ENCODE results near the gene HNRNPA2B1. TPM values are rescaled to one million over a fixed set of nuclear protein-coding genes. Genes with fewer than 3 reads are reported as not detected.
"Not testable (repeated sequence)": the region's sequence is repeated elsewhere in the genome, so short reads cannot be mapped to it uniquely, and the experiment has no call there.

Gene HNRNPA2B1
- total RNA-seq, 2 donors from 2014 or later, result 185 to 189 TPM

GRCh38 chr7:26149391-26149977, 51.1 kb downstream of the HNRNPA2B1 start:
- H3K27ac ChIP-seq, result no peak overlapping the region
- 97% methylated on average over 1 of the region's 1 CpG for WGBS
- H3K36me3 ChIP-seq, result no peaks in the 10 kb centered on the region
- no peaks in the 10 kb centered on the region for H3K27me3 ChIP-seq (replicated peaks; ENCODE audit: insufficient read depth)
- no peaks in the 10 kb centered on the region for H3K9me3 ChIP-seq
- no peak for DNase-seq (ENCODE audit: low spot score)
- H3K4me3 ChIP-seq, result no peak overlapping the region
- H3K4me1 ChIP-seq (replicated peaks), result no peaks in the 10 kb centered on the region
- intact Hi-C loops (cut with DNase I), result no loop called here
- TF ChIP-seq POLR2A (IDR thresholded peaks at IDR 0.05) (no peak), POLR2AphosphoS5 (IDR thresholded peaks at IDR 0.05) (no peak)
- TF ChIP-seq, protein P1, sequence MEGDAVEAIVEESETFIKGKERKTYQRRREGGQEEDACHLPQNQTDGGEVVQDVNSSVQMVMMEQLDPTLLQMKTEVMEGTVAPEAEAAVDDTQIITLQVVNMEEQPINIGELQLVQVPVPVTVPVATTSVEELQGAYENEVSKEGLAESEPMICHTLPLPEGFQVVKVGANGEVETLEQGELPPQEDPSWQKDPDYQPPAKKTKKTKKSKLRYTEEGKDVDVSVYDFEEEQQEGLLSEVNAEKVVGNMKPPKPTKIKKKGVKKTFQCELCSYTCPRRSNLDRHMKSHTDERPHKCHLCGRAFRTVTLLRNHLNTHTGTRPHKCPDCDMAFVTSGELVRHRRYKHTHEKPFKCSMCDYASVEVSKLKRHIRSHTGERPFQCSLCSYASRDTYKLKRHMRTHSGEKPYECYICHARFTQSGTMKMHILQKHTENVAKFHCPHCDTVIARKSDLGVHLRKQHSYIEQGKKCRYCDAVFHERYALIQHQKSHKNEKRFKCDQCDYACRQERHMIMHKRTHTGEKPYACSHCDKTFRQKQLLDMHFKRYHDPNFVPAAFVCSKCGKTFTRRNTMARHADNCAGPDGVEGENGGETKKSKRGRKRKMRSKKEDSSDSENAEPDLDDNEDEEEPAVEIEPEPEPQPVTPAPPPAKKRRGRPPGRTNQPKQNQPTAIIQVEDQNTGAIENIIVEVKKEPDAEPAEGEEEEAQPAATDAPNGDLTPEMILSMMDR (IDR thresholded peaks at IDR 0.05), result no peak

- intact Hi-C loops (cut with DNase I); H3K4me3 ChIP-seq; H3K9me3 ChIP-seq; H3K27me3 ChIP-seq (replicated peaks; ENCODE audit: insufficient read depth); H3K4me1 ChIP-seq (replicated peaks); H3K36me3 ChIP-seq; DNase-seq (ENCODE audit: low spot score); H3K27ac ChIP-seq: not testable (repeated sequence)
- WGBS, result 89% methylated on average over 17 of the region's 29 CpGs
Measured at GRCh38 chr7:26148307-26148700, 52.2 kb downstream of the HNRNPA2B1 start.

- 97% methylated on average over 33 of the region's 43 CpGs for WGBS
- H3K27ac ChIP-seq; H3K27me3 ChIP-seq (replicated peaks; ENCODE audit: insufficient read depth); H3K9me3 ChIP-seq; intact Hi-C loops (cut with DNase I); H3K4me3 ChIP-seq; DNase-seq (ENCODE audit: low spot score); H3K4me1 ChIP-seq (replicated peaks); H3K36me3 ChIP-seq: not testable (repeated sequence)
Measured at GRCh38 chr7:26147646-26148306, 52.8 kb downstream of the HNRNPA2B1 start.

DNA sequence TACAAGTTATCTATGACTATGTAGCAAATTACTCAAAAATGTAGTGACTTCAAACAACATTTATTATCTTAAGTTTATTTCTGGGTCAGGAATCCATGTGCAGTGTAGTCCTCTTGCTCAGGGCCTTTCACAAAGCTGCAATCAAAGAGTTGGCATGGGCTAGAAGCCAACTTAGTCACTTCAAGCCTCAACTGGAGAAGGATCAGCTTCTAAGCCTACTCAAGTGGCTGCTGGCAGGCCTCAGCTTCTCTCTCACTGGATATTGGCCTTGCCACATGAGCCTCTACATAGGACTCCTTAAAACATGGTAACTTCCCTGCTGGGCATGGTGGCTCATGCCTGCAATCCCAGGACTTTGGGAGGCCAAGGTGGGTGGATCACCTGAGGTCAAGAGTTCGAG, 53.5 kb downstream of the HNRNPA2B1 start:
- Histone ChIP-seq H3K9me3 (no peaks in the 10 kb centered on the region), H3K4me3 (no peak overlapping the region), H3K27ac (no peak overlapping the region), H3K4me1 (replicated peaks) (no peaks in the 10 kb centered on the region), H3K27me3 (replicated peaks; ENCODE audit: insufficient read depth) (no peaks in the 10 kb centered on the region), H3K36me3 (no peaks in the 10 kb centered on the region)
- DNase-seq (ENCODE audit: low spot score), result no peak
- 100% methylated on average over 1 of the region's 1 CpG for WGBS
- TF ChIP-seq, protein P1 (IDR thresholded peaks at IDR 0.05), result no peak
- TF ChIP-seq POLR2AphosphoS5 (IDR thresholded peaks at IDR 0.05) (no peak), POLR2A (IDR thresholded peaks at IDR 0.05) (no peak)
- intact Hi-C loops (cut with DNase I), result no loop called here

GRCh38 chr7:26145238-26145637, 55.3 kb downstream of the HNRNPA2B1 start:
- Histone ChIP-seq H3K36me3 (no peaks in the 10 kb centered on the region), H3K9me3 (no peaks in the 10 kb centered on the region), H3K4me1 (replicated peaks) (no peaks in the 10 kb centered on the region), H3K4me3 (no peak overlapping the region), H3K27me3 (replicated peaks; ENCODE audit: insufficient read depth) (no peaks in the 10 kb centered on the region), H3K27ac (no peak overlapping the region)
- intact Hi-C loops (cut with DNase I), result no loop called here
- no peak for TF ChIP-seq POLR2A (IDR thresholded peaks at IDR 0.05)
- no peak for TF ChIP-seq POLR2AphosphoS5 (IDR thresholded peaks at IDR 0.05)
- TF ChIP-seq, protein P1 (IDR thresholded peaks at IDR 0.05), result no peak
- WGBS, result 86% methylated on average over 4 of the region's 4 CpGs
- no peak for DNase-seq (ENCODE audit: low spot score)

All from prostate gland (tissue), 2 donors.